IMR-90 (cell line): ENCODE data around the gene OGFR. TPM values are rescaled to one million over a fixed set of nuclear protein-coding genes. Genes with fewer than 3 reads are reported as not detected.

Experiments
- ATAC-seq: fragments of 200-7000 bp; cut with Tn5 transposase; 2 replicates; pipeline ENCODE4 v1.9.1; 2020; ENCODE audit warnings: low read depth, mild to moderate bottlenecking, moderate library complexity
- BruUV-seq: library from RNA; stranded (reverse); fragments of 400-500 nt; replicated peaks from 2 replicates; lab custom pipeline; 2021; lab: Mats Ljungman, UMichigan
- CTCF ChIA-PET: fragments of 300-600 bp; formaldehyde crosslinking; extraction: SDS; loops from one replicate; lab custom pipeline; 2021; ENCODE audit warnings: antibody characterized with exemption; lab: Yijun Ruan, JAX
- POLR2A ChIA-PET: fragments of 300-600 bp; sonication (Branson Sonifier 250); formaldehyde crosslinking; loops from one replicate; lab custom pipeline; 2022; ENCODE audit warnings: antibody characterized with exemption; ENCODE audit not compliant: unreplicated experiment; lab: Charles Lee
- DNase-seq: peaks from one replicate; pipeline ENCODE4 v3.0.0; 2013
- H2AFZ ChIP-seq: replicated peaks from 2 replicates; pipeline ENCODE3; 2013; ENCODE audit warnings: low read length, mild to moderate bottlenecking; ENCODE audit not compliant: poor library complexity
- H2AK5ac ChIP-seq: 2 replicates; pipeline ENCODE4 v1.6.1; 2013; ENCODE audit warnings: low read depth, low read length, inconsistent platforms
- H2AK9ac ChIP-seq: replicated peaks from 2 replicates; pipeline ENCODE3; 2013; ENCODE audit warnings: mild to moderate bottlenecking, low read depth, low read length, moderate library complexity; ENCODE audit not compliant: poor library complexity
- H2BK120ac ChIP-seq: 2 replicates; pipeline ENCODE4 v1.6.1; 2013; ENCODE audit warnings: low read depth, low read length, inconsistent platforms
- H2BK15ac ChIP-seq: 3 replicates; pipeline ENCODE4 v1.6.1; 2013; ENCODE audit warnings: low read depth, low read length, inconsistent platforms
- H2BK20ac ChIP-seq: 2 replicates; pipeline ENCODE4 v1.6.1; 2013; ENCODE audit warnings: low read depth, mild to moderate bottlenecking, inconsistent platforms, low read length, moderate library complexity
- H2BK5ac ChIP-seq: 2 replicates; pipeline ENCODE4 v1.6.1; 2013; ENCODE audit warnings: mild to moderate bottlenecking, low read depth, low read length, inconsistent platforms; ENCODE audit not compliant: poor library complexity, severe bottlenecking
- H3K14ac ChIP-seq: replicated peaks from 2 replicates; pipeline ENCODE4 v1.6.1; 2013; ENCODE audit warnings: low read depth, low read length, inconsistent platforms
- H3K18ac ChIP-seq: 2 replicates; pipeline ENCODE4 v1.6.1; 2013; ENCODE audit warnings: low read depth, low read length, control low read depth
- H3K23ac ChIP-seq: 2 replicates; pipeline ENCODE4 v1.6.1; 2013; ENCODE audit warnings: low read depth, low read length, inconsistent platforms
- H3K27ac ChIP-seq: 2 replicates; pipeline ENCODE4 v1.5.1; 2013; ENCODE audit warnings: mild to moderate bottlenecking, control low read depth, low read length; ENCODE audit not compliant: insufficient read depth
- H3K27me3 ChIP-seq: 2 replicates; pipeline ENCODE4 v1.6.1; 2013; ENCODE audit warnings: low read length; ENCODE audit not compliant: control insufficient read depth, insufficient read depth
- H3K36me3 ChIP-seq: 2 replicates; pipeline ENCODE4 v1.6.1; 2013; ENCODE audit warnings: low read length, mixed read lengths; ENCODE audit not compliant: control insufficient read depth, insufficient read depth
- H3K4ac ChIP-seq: 2 replicates; pipeline ENCODE4 v1.6.1; 2013; ENCODE audit warnings: low read depth, low read length, inconsistent platforms
- H3K4me1 ChIP-seq: 2 replicates; pipeline ENCODE4 v1.6.1; 2013; ENCODE audit warnings: low read length, mixed read lengths; ENCODE audit not compliant: control insufficient read depth, insufficient read depth
- H3K4me2 ChIP-seq: 2 replicates; pipeline ENCODE4 v1.6.1; 2013; ENCODE audit warnings: low read depth, mild to moderate bottlenecking, control low read depth, low read length, moderate library complexity
- H3K4me3 ChIP-seq: 2 replicates; pipeline ENCODE4 v1.5.1; 2013; ENCODE audit warnings: low read depth, mild to moderate bottlenecking, control low read depth, low read length, moderate library complexity; ENCODE audit not compliant: insufficient read depth
- H3K56ac ChIP-seq: 2 replicates; pipeline ENCODE4 v1.6.1; 2013; ENCODE audit warnings: low read length, inconsistent platforms; ENCODE audit not compliant: insufficient read depth; ENCODE audit errors: extremely low read depth
- H3K79me1 ChIP-seq, 2 experiments: 2 replicates each; pipeline ENCODE4 v1.6.1; 2013; ENCODE audit warnings: low read length in 2 of 2, inconsistent platforms in 1 of 2, low read depth in 1 of 2
- H3K9ac ChIP-seq: 2 replicates; pipeline ENCODE4 v1.6.1; 2013; ENCODE audit warnings: low read depth, low read length, control low read depth
- H3K9me1 ChIP-seq: 2 replicates; pipeline ENCODE4 v1.6.1; 2013; ENCODE audit warnings: low read length, inconsistent platforms; ENCODE audit not compliant: insufficient read depth
- H3K9me3 ChIP-seq: 2 replicates; pipeline ENCODE4 v1.6.1; 2013; ENCODE audit warnings: low read length; ENCODE audit not compliant: control insufficient read depth, insufficient read depth
- H4K20me1 ChIP-seq: 2 replicates; pipeline ENCODE4 v1.6.1; 2013; ENCODE audit warnings: low read length, inconsistent platforms; ENCODE audit not compliant: insufficient read depth
- H4K5ac ChIP-seq: 2 replicates; pipeline ENCODE4 v1.6.1; 2013; ENCODE audit warnings: mild to moderate bottlenecking, low read depth, low read length, control low read depth
- H4K8ac ChIP-seq, 2 experiments: 2 replicates each; pipeline ENCODE4 v1.6.1; 2013; ENCODE audit warnings: low read depth in 2 of 2, low read length in 2 of 2, control low read depth in 1 of 2, inconsistent platforms in 1 of 2
- H4K91ac ChIP-seq: 2 replicates; pipeline ENCODE4 v1.6.1; 2013; ENCODE audit warnings: low read depth, low read length, inconsistent platforms; ENCODE audit not compliant: insufficient read depth
- BHLHE40 ChIP-seq: fragments of 150-350 bp; IDR thresholded peaks from 2 replicates; pipeline ENCODE4 v1.6.1; 2016; ENCODE audit warnings: mild to moderate bottlenecking, low read depth, low read length
- CHD1 ChIP-seq: IDR thresholded peaks from 2 replicates; pipeline ENCODE4 v1.6.1; 2012; ENCODE audit warnings: low read depth, low read length, improper control_type of control experiment
- CTCF ChIP-seq: conservative IDR thresholded peaks from 2 replicates; pipeline ENCODE4 v1.5.1; 2012; ENCODE audit warnings: mild to moderate bottlenecking, low read depth, low read length, improper control_type of control experiment
- NFE2L2 ChIP-seq: fragments of 150-350 bp; IDR thresholded peaks from 2 replicates; pipeline ENCODE4 v1.6.1; 2016; ENCODE audit warnings: low read depth, mild to moderate bottlenecking, low read length
- POLR2A ChIP-seq: IDR thresholded peaks from 2 replicates; pipeline ENCODE4 v1.6.1; 2012; ENCODE audit warnings: mild to moderate bottlenecking, low read depth, low read length
- RAD21 ChIP-seq: IDR thresholded peaks from 2 replicates; pipeline ENCODE4 v1.6.1; 2012; ENCODE audit warnings: low read length, improper control_type of control experiment
- RFX5 ChIP-seq: IDR thresholded peaks from 2 replicates; pipeline ENCODE4 v1.8.0; 2012; ENCODE audit warnings: low read depth, mild to moderate bottlenecking, low read length, moderate library complexity
- USF2 ChIP-seq: fragments of 150-350 bp; IDR thresholded peaks from 2 replicates; pipeline ENCODE4 v1.6.1; 2017; ENCODE audit warnings: mild to moderate bottlenecking, antibody characterized with exemption, low read length, low read depth
- WGBS, 2 experiments: methylation state at CpG; one replicate each; pipeline versions ENCODE4 v1.1.5 to v1.1.7; 2013; ENCODE audit warnings: missing lambda C conversion rate in 2 of 2; ENCODE audit not compliant: insufficient read length in 1 of 2; ENCODE audit errors: extremely low coverage in 2 of 2; 5-methylcytosine and 5-hydroxymethylcytosine counted together
- dilution Hi-C: fragments of 300-500 bp; cut with HindIII; formaldehyde crosslinking; loops from one replicate; pipeline ENCODE4 v1.14.3; 2018; ENCODE audit warnings: low sequenced_read_pairs; ENCODE audit not compliant: unreplicated experiment
- in situ Hi-C: fragments of 300-500 bp; cut with MboI; formaldehyde crosslinking; loops from 3 replicates; pipeline ENCODE4 v1.14.3; 2019; ENCODE audit warnings: low sequenced_read_pairs, inconsistent platforms, mixed read lengths
- intact Hi-C: fragments of 100-400 bp; cut with micrococcal nuclease; formaldehyde crosslinking; loops from 2 replicates; pipeline ENCODE4 v1.10.0; 2022
- polyA plus RNA-seq, 3 experiments: library from polyadenylated mRNA; depleted of rRNA; stranded (reverse); fragments of >200 nt; gene quantifications; 2 replicates each; pipeline ENCODE4 v1.2.3, GENCODE V29; 2012; ENCODE audit warnings: low replicate concordance in 1 of 3
- total RNA-seq: library from RNA; depleted of rRNA; stranded (reverse); fragments of >200 nt; gene quantifications from 2 replicates; pipeline ENCODE4 v1.2.3, GENCODE V29; 2012

Gene OGFR
- total and polyA plus RNA-seq, 2 of the 4 experiments (the other 2 are of a cell fraction): 22.4 to 30.1 TPM

GRCh38 chr20:62850333-62850974, 45.8 kb downstream of the OGFR start:
- CTCF ChIA-PET: no interaction called here
- H2BK20ac ChIP-seq: no peak overlapping the region
- H3K4ac ChIP-seq: no peak overlapping the region
- H3K23ac ChIP-seq: no peak overlapping the region
- no peak overlapping the region for H3K14ac ChIP-seq
- H3K27me3 ChIP-seq: no peaks in the 10 kb centered on the region
- H2BK15ac ChIP-seq: no peak overlapping the region
- H3K4me2 ChIP-seq: no peak overlapping the region
- H3K9me1 ChIP-seq: no peaks in the 10 kb centered on the region
- H2BK5ac ChIP-seq: no peak overlapping the region
- H3K9ac ChIP-seq: no peak overlapping the region
- in situ Hi-C loops (no loop called here), dilution Hi-C loops (no loop called here), intact Hi-C loops (no loop called here)
- no peak overlapping the region for H3K56ac ChIP-seq
- no peak overlapping the region for H3K27ac ChIP-seq
- ATAC-seq (no peak), DNase-seq (no peak)
- no TSS peak for BruUV-seq
- no peak overlapping the region for H2BK120ac ChIP-seq
- WGBS, 2 experiments: 90% methylated on average over 16 of the region's 22 CpGs; no CpG with 5 or more reads in 1 of the 2 experiments
- no peaks in the 10 kb centered on the region for H3K9me3 ChIP-seq
- no peak overlapping the region for H2AFZ ChIP-seq
- H2AK5ac ChIP-seq: no peak overlapping the region
- no peak overlapping the region for H4K8ac ChIP-seq
- no peak for TF ChIP-seq RFX5
- no peak for TF ChIP-seq BHLHE40
- no peak for TF ChIP-seq RAD21
- TF ChIP-seq NFE2L2: no peak
- no peak for TF ChIP-seq CTCF
- TF ChIP-seq CHD1: no peak
- no peak for TF ChIP-seq USF2
- no peak for TF ChIP-seq POLR2A
- POLR2A ChIA-PET: no interaction called here
- H3K36me3 ChIP-seq: peaks cover 24% of the 10 kb centered on the region
- H3K18ac ChIP-seq: no peak overlapping the region
- no peak overlapping the region for H4K5ac ChIP-seq
- H4K20me1 ChIP-seq: no peaks in the 10 kb centered on the region; the same call in none of the 2 replicates
- peaks cover 10 to 23% of the 10 kb centered on the region in 2 experiments; a peak in 3 of 4 replicates for H3K79me1 ChIP-seq
- no peak overlapping the region for H3K4me3 ChIP-seq
- H4K91ac ChIP-seq: no peak overlapping the region
- no peak overlapping the region for H2AK9ac ChIP-seq
- H3K4me1 ChIP-seq: no peaks in the 10 kb centered on the region
